SKM-1 (cell line): ENCODE results near the gene TRAPPC6A.
"Not testable (repeated sequence)": the region's sequence is repeated elsewhere in the genome, so short reads cannot be mapped to it uniquely, and the experiment has no call there.

ENCODE experiments used
- DNase-seq: peaks from one replicate; lab custom pipeline; 2025; ENCODE audit not compliant: unreplicated experiment; lab: John Stamatoyannopoulos, UW

The TRAPPC6A gene

DNA sequence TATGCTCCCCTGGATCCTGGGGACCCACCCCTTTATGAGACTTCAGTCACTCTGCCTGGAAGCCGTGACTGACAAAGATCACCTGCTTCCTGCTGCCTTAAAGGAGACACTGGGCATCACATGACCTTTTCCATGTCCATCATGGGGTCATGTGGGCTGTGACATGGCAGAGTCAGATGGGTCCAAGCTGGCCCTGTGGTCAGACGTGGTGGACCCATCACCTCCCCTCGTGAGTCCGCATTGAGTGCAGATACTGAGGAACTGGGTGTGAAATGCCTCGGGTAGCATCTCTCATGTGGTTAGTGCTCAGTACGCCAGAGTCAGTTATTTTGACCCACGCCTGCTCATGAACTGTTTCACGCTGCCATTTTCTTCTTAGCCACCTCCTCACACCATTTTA is 44.4 kb downstream of the TRAPPC6A start:
- no peak for DNase-seq

- no peak for DNase-seq
Observed at GRCh38 chr19:45130888-45131615, 47.0 kb downstream of the TRAPPC6A start.

- no peak for DNase-seq
Observed at GRCh38 chr19:45130236-45130635, 47.8 kb downstream of the TRAPPC6A start.

DNA sequence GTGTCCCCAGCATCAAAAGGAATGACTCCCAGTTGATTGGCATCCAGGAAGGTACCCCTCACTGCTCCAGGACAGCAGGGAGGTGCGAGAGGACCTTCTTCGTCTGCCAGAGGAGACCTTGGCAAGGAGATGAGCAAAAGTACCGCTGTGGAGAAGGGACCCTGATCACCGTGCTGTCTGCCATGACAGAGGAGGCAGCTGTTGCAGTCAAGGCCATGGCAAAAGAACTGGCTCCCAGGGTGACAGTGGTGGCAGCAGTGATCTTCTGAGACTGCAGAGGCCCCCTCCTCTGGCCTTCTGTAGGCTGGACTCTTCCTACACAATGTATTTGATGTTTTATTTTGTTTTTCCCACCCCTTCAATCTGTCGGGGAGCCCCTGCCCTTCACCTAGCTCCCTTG is 49.2 kb downstream of the TRAPPC6A start:
- DNase-seq = no peak

GRCh38 chr19:45128146-45128545 is 49.9 kb downstream of the TRAPPC6A start:
- DNase-seq = no peak

DNA sequence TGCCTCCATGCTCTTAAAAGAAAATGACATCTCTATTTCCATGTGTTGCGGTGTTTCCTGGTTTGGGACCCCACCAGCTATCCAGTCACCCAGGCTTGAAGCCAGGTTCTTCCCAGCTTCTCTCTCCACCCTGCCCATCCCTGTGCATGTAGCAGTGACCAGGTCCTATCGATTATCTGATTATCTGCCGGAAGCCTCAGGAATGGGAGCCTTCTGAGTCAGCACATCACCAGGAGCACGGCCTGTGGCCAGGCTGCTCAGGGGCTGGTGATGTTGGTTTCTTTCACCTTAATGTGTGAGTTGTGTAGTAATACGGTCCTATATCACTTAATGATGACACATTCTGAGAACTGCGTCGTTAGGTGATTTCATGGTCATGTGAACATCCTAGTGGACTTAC is 51.4 kb downstream of the TRAPPC6A start:
- no peak for DNase-seq

- DNase-seq = no peak
Observed at GRCh38 chr19:45125975-45126493, 52.0 kb downstream of the TRAPPC6A start.

DNA sequence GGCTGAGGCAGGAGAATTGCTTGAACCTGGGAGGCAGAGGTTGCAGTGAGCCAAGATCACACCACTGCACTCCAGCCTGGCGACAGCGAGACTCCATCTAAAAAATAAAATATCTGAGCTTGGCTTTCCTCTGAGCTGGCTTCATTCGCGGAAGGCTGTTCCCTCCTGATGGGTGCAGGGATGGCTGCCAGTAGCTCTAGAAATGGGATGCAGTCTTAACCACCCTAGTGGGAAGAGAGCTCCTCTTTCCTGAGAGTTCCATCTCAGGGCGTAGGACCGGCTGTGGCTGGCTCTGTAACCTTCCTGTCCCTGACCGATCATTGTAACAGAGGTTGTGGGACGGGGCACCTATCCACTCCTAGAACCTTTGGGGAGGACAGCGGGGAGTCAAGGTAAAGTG is 52.7 kb downstream of the TRAPPC6A start:
- DNase-seq = no peak

DNA sequence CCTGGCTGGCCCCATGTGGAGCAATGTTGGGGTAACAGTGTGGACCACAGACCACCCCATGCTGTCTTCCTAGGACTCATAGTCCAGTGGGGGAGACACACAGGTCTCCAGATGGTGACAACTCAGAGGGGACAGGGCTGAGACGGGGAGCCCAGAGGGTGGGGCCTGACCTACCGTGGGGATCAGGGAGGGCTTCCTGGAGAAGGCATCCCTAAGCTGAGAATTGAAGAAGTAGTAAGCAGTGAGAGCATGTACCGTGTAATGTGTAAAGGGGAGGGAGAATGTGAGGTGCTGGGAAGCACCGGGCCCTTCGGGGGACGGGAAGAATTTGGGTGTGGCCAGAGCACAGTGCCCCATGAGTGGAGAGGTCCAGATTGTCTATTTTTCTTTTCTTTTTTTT is 54.0 kb downstream of the TRAPPC6A start:
- DNase-seq = no peak

DNA sequence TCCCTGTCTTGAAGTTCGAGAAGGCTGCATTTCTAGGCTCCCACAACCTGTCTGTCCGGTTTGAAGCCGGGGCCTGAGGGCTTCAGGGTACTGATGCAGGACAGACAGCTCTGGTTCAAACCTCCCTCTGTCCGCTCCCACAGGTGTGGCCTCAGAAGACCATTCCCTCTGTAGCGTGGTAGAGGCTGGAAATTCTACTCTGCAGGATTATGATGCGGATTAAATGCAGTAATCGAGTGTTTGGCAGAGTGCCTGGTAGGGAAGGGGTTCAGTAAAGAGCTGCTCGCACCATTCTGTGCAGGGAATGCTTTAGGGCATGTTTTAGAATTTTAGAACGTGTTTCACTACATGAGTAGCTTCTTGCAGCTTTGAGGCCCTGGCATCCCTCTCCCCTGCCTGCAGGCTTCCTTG is 54.6 kb downstream of the TRAPPC6A start:
- DNase-seq = no peak

GRCh38 chr19:45122832-45123231 is 55.2 kb downstream of the TRAPPC6A start:
- no peak for DNase-seq

GRCh38 chr19:45121827-45122345 is 56.2 kb downstream of the TRAPPC6A start:
- no peak for DNase-seq

DNA sequence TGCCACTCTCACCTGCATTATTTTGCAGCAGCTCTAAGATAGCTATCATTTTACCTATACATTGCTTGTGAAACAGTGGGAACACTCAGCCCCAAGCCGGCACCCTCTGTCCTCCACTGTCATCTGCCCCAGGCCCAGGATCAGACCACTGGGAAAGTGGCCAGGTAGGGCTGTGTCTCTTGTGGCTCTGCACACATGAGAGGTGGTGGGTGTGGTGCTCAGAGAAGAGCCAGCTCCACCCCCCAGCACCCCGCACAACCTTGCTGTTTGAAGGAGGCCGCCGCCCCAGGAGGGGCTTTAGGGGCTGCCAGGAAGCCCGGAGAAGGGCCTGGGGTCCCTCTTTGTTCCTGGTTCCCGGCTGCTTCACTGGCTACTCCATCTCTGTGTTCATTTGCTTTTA is 58.5 kb downstream of the TRAPPC6A start:
- DNase-seq = no peak

DNA sequence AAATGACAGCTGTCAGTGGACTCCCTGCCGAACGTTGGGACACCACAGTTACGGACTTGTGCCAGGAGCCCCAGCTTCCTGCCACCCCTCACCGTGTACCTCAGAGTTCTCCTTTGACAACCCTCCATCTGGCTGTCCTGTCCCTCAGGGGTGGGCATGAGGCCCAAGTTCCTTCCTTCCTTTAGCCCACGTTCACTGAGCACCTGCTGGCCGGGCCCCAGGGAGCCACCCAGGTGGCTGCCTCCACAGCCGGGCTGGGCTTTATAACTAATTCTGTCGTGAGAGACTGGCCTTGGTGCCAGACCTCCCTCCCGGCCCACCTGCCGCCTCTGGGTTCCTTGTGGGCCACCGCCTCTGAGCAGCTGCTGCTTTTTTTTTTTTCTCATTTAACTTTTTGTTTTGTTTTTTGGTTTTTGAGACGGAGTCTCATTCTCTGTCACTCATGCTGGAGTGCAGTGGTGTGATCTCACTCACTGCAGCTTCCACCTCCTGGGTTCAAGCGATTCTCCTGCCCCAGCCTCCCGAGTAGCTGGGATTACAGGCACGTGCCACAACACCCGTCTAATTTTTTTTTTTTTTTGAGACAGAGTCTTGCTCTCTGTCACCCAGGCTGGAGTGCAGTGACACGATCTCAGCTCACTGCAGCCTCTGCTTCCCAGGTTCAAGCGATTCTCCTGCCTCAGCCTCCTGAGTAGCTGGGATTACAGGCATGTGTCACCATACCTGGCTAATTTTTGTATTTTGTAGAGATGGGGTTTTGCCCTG is 59.3 kb downstream of the TRAPPC6A start:
- DNase-seq = not testable (repeated sequence)

DNA sequence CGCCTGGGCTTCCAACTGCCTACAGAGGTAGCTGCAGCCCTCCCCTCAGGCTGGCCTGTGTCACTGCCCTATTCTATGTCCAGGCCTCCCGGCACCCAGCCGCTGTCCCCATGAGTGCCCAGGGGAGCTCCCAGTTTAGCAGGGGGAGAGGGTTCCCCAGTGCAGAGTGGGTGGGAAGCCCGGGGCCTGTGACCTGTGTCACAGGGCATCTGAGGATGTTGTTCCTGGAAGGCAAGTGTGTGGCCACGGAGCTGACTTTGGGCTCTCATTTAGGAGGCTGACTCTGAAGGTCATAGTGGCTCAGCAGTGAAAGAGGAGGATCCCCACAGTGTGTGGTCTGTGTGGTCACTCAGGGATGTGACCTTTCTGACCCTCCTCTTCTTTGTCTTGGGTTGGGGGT is 59.9 kb downstream of the TRAPPC6A start:
- DNase-seq = no peak

DNA sequence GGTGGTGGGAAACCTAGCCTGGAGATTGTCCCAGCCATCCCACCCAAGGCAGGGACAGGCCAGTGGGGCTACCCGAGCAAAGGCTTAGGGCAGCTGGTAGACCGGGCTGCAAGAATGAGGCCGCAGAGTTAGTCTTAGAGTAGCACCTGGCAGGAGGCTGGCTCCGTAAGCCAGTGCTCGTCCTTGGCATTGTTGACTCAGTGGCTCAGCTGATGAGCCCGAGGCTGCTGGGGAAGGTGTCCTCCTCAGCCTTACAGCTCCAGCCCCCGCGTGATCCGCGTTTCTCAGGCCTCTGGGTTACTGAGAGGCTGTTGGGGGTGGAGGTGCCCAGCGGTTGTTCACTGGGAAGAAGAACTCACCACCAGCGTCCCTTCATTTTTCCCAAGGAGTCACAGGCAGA is 60.4 kb downstream of the TRAPPC6A start:
- DNase-seq = no peak

DNA sequence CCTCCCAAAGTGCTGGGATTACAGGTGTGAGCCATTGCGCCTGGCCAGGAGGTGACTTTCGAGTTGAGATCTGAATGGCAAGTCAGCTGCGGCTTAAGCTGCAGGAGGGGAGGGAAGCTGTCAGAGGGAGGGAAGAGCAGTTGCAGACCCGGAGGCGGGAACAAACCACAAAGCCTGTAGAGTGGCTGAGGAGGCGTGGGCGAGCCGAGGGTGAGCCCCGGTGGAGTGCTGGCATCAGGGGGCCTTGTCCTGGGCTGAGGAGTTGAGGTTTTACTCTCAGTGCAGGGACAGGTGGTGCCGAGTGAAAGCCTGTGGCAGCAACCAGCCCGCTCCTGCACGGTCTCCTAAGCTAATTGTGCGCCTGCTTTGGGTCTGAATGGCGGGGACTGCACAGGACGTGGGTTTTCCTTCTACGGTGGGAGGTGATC is 60.9 kb downstream of the TRAPPC6A start:
- no peak for DNase-seq

GRCh38 chr19:45115809-45116615 is 62.0 kb downstream of the TRAPPC6A start:
- no peak for DNase-seq

GRCh38 chr19:45114116-45114515 is 63.9 kb downstream of the TRAPPC6A start:
- DNase-seq = no peak

GRCh38 chr19:45113628-45114027 is 64.4 kb downstream of the TRAPPC6A start:
- DNase-seq = no peak
